Keratinocyte (primary cell): ENCODE measurements around the gene EXOC3. TPM values are rescaled to one million over a fixed set of nuclear protein-coding genes. Genes with fewer than 3 reads are reported as not detected.

Experiments used
- DNase-seq: peaks from one replicate; pipeline ENCODE4 v3.0.0-alpha.2; 2011; ENCODE audit warnings: low read depth, missing footprints, low spot score
- FAIRE-seq: peaks from 2 replicates; lab custom pipeline; 2011; peaks lifted over from hg19 to GRCh38; lab: Jason Lieb, UNC
- H2AFZ ChIP-seq: 2 replicates; pipeline ENCODE4 v1.6.0; 2012; ENCODE audit warnings: low read length, control low read depth, inconsistent platforms; ENCODE audit not compliant: control insufficient read depth
- H3K27ac ChIP-seq: 2 replicates; pipeline ENCODE4 v1.5.1; 2011; ENCODE audit warnings: low read length; ENCODE audit not compliant: control insufficient read depth, insufficient read depth
- H3K27me3 ChIP-seq: 3 replicates; pipeline ENCODE4 v1.6.0; 2011; ENCODE audit warnings: low read length; ENCODE audit not compliant: control insufficient read depth, insufficient read depth; ENCODE audit errors: extremely low read depth
- H3K36me3 ChIP-seq, 2 experiments: 2 replicates in 1 of 2; 3 replicates in 1 of 2; pipeline ENCODE4 v1.5.1; 2011; ENCODE audit warnings: low read length in 2 of 2, mild to moderate bottlenecking in 1 of 2; ENCODE audit not compliant: control insufficient read depth in 2 of 2, insufficient read depth in 2 of 2; ENCODE audit errors: extremely low read depth in 1 of 2
- H3K4me1 ChIP-seq: 3 replicates; pipeline ENCODE4 v1.5.1; 2011; ENCODE audit warnings: low read length; ENCODE audit not compliant: control insufficient read depth, insufficient read depth; ENCODE audit errors: extremely low read depth
- H3K4me2 ChIP-seq: 3 replicates; pipeline ENCODE4 v1.6.0; 2011; ENCODE audit warnings: low read depth, low read length; ENCODE audit not compliant: control insufficient read depth, insufficient read depth; ENCODE audit errors: extremely low read depth
- H3K4me3 ChIP-seq, 3 experiments: fragments of 200-600 bp in 1 of 3; sonication (generic) in 1 of 3; 2 replicates in 2 of 3; 3 replicates in 1 of 3; pipeline ENCODE4 v1.5.1; 2011 to 2016; ENCODE audit warnings: low read length in 3 of 3, mild to moderate bottlenecking in 3 of 3, control low read depth in 2 of 3, inconsistent platforms in 1 of 3, low read depth in 1 of 3, mixed read lengths in 1 of 3, mixed run types in 1 of 3, moderate library complexity in 1 of 3; ENCODE audit not compliant: control insufficient read depth in 2 of 3, insufficient read depth in 2 of 3; ENCODE audit errors: extremely low read depth in 1 of 3
- H3K79me2 ChIP-seq: 2 replicates; pipeline ENCODE4 v1.6.0; 2012; ENCODE audit warnings: low read length; ENCODE audit not compliant: control insufficient read depth, insufficient read depth
- H3K9ac ChIP-seq: 3 replicates; pipeline ENCODE4 v1.6.0; 2011; ENCODE audit warnings: low read length; ENCODE audit not compliant: control insufficient read depth, insufficient read depth; ENCODE audit errors: extremely low read depth
- H3K9me1 ChIP-seq: 3 replicates; pipeline ENCODE4 v1.6.0; 2011; ENCODE audit warnings: low read length; ENCODE audit not compliant: control insufficient read depth, insufficient read depth; ENCODE audit errors: extremely low read depth
- H3K9me3 ChIP-seq: 2 replicates; pipeline ENCODE4 v1.5.1; 2012; ENCODE audit warnings: low read depth, low read length; ENCODE audit not compliant: control insufficient read depth
- H4K20me1 ChIP-seq: 3 replicates; pipeline ENCODE4 v1.6.0; 2011; ENCODE audit warnings: low read length; ENCODE audit not compliant: control insufficient read depth, insufficient read depth; ENCODE audit errors: extremely low read depth
- CTCF ChIP-seq, 3 experiments: IDR thresholded peaks in 1 of 3; conservative IDR thresholded peaks in 1 of 3; optimal IDR thresholded peaks in 1 of 3; 2 replicates in 2 of 3; 3 replicates in 1 of 3; pipeline versions ENCODE3 to v1.5.1; 2011; ENCODE audit warnings: low read length in 3 of 3, mild to moderate bottlenecking in 3 of 3, moderate library complexity in 2 of 3, control low read depth in 1 of 3, inconsistent platforms in 1 of 3; ENCODE audit not compliant: insufficient read depth in 2 of 3; ENCODE audit errors: extremely low read depth in 1 of 3
- EZH2 ChIP-seq: IDR thresholded peaks from one replicate; pipeline ENCODE4 v1.6.1; 2012; ENCODE audit warnings: inconsistent platforms, mild to moderate bottlenecking, low read length, moderate library complexity
- dilution Hi-C: fragments of 300-500 bp; cut with MboI; formaldehyde crosslinking; loops from one replicate; pipeline ENCODE4 v1.7.0; 2020; ENCODE audit warnings: low sequenced_read_pairs; ENCODE audit not compliant: extremely low pct_ligation_motif_present
- polyA plus RNA-seq, 5 experiments: library from polyadenylated mRNA; depleted of rRNA in 3 of 5; stranded (reverse) in 3 of 5; stranded (forward) in 1 of 5; unstranded in 1 of 5; fragments of >200 nt; gene quantifications; 1 replicate in 1 of 5; 2 replicates in 3 of 5; 3 replicates in 1 of 5; pipeline versions ENCODE4 v1.2.1 to v1.2.3, GENCODE V29; 2011 to 2012; ENCODE audit warnings: missing spikeins in 2 of 5, low read depth in 1 of 5, low replicate concordance in 1 of 5

EXOC3 gene
- polyA plus RNA-seq, 1 donor (not counting 4 experiments of a cell fraction or from before 2014, with no cell fraction given), result 14.2 TPM

GRCh38 chr5:394671-395155 lies 48.3 kb upstream of the EXOC3 start:
- no peak overlapping the region for H3K9ac ChIP-seq
- H3K27ac ChIP-seq, result no peak overlapping the region

GRCh38 chr5:395156-395920 lies 47.6 kb upstream of the EXOC3 start:
- DNase-seq, result no peak
- Histone ChIP-seq H3K4me1 (peaks cover 6% of the 10 kb centered on the region), H3K79me2 (no peaks in the 10 kb centered on the region), H3K9me3 (no peaks in the 10 kb centered on the region), H3K27me3 (peaks cover 28% of the 10 kb centered on the region), H2AFZ (no peak overlapping the region), H3K4me2 (no peak overlapping the region), H4K20me1 (no peaks in the 10 kb centered on the region), H3K9ac (no peak overlapping the region), H3K36me3 (no peaks in the 10 kb centered on the region), H3K4me3 (no peak overlapping the region), H3K27ac (no peak overlapping the region), H3K9me1 (no peaks in the 10 kb centered on the region)
- TF ChIP-seq EZH2 (no peak), CTCF (optimal IDR thresholded peaks at IDR 0.05 in 1 of 3, IDR thresholded peaks at IDR 0.05 in 1 of 3, conservative IDR thresholded peaks at IDR 0.05 in 1 of 3; ENCODE audit: extremely low read depth in 1 of 3, insufficient read depth in 2 of 3, low read length in 3 of 3) (no peak)
- FAIRE-seq, result no peak
- dilution Hi-C loops, result no loop called here

More at GRCh38 chr5:394671-395155, 48.3 kb upstream of the EXOC3 start:
- Histone ChIP-seq H3K4me3 (no peak overlapping the region), H3K27me3 (peaks cover 22% of the 10 kb centered on the region), H3K36me3 (no peaks in the 10 kb centered on the region), H4K20me1 (no peaks in the 10 kb centered on the region), H3K9me3 (no peaks in the 10 kb centered on the region), H3K9me1 (no peaks in the 10 kb centered on the region), H3K4me1 (peaks cover 2% of the 10 kb centered on the region), H3K4me2 (no peak overlapping the region), H2AFZ (no peak overlapping the region), H3K79me2 (no peaks in the 10 kb centered on the region)
- no peak for TF ChIP-seq EZH2
- TF ChIP-seq CTCF (optimal IDR thresholded peaks at IDR 0.05 in 1 of 3, IDR thresholded peaks at IDR 0.05 in 1 of 3, conservative IDR thresholded peaks at IDR 0.05 in 1 of 3; ENCODE audit: extremely low read depth in 1 of 3, insufficient read depth in 2 of 3, low read length in 3 of 3), result no peak
- FAIRE-seq, result no peak
- dilution Hi-C loops, result no loop called here
- DNase-seq, result no peak
